OCI-LY1 (cell line): ENCODE measurements around the gene IGF2BP2.
"Not testable (repeated sequence)": the region's sequence is repeated elsewhere in the genome, so short reads cannot be mapped to it uniquely, and the experiment has no call there.

Experiments used
- H2AFZ ChIP-seq: fragments of 200-600 bp; sonication (generic), shearing (Covaris generic); 2 replicates; pipeline ENCODE4 v1.6.0; 2014; ENCODE audit warnings: antibody characterized with exemption, mild to moderate bottlenecking, low read length
- H3F3A ChIP-seq: fragments of 200-600 bp; sonication (generic), shearing (Covaris generic); 2 replicates; pipeline ENCODE4 v1.6.0; 2014; ENCODE audit warnings: mild to moderate bottlenecking, antibody characterized with exemption, low read length, moderate library complexity; ENCODE audit not compliant: insufficient read depth
- H3K27ac ChIP-seq: fragments of 200-600 bp; sonication (generic); 2 replicates; pipeline ENCODE4 v1.5.1; 2014; ENCODE audit warnings: low read length, mixed run types, mild to moderate bottlenecking, low read depth; ENCODE audit not compliant: poor library complexity, severe bottlenecking
- H3K27me3 ChIP-seq: fragments of 200-600 bp; sonication (generic); 2 replicates; pipeline ENCODE4 v1.6.0; 2014; ENCODE audit warnings: antibody characterized with exemption, mild to moderate bottlenecking, low read length, moderate library complexity; ENCODE audit not compliant: insufficient read depth
- H3K36me3 ChIP-seq: fragments of 200-600 bp; sonication (generic); 2 replicates; pipeline ENCODE4 v1.6.1; 2014; ENCODE audit warnings: mild to moderate bottlenecking, antibody characterized with exemption, low read length, moderate library complexity, mixed read lengths; ENCODE audit not compliant: insufficient read depth
- H3K4me1 ChIP-seq: fragments of 200-600 bp; sonication (generic); 2 replicates; pipeline ENCODE4 v1.5.1; 2014; ENCODE audit warnings: mild to moderate bottlenecking, low read length, moderate library complexity; ENCODE audit not compliant: insufficient read depth, severe bottlenecking
- H3K4me2 ChIP-seq: fragments of 200-600 bp; sonication (generic), shearing (Covaris generic); 2 replicates; pipeline ENCODE4 v1.6.1; 2014; ENCODE audit warnings: low read length
- H3K4me3 ChIP-seq: fragments of 200-600 bp; sonication (generic); 2 replicates; pipeline ENCODE4 v1.5.1; 2014; ENCODE audit warnings: low read length, low read depth, mild to moderate bottlenecking, mixed read lengths; ENCODE audit not compliant: poor library complexity, severe bottlenecking
- H3K79me2 ChIP-seq: fragments of 200-600 bp; shearing (Covaris generic); 2 replicates; pipeline ENCODE4 v1.6.1; 2016; ENCODE audit warnings: mixed run types, low read length, mixed read lengths; ENCODE audit not compliant: insufficient read depth
- H3K9ac ChIP-seq: fragments of 200-600 bp; sonication (generic), shearing (Covaris generic); 2 replicates; pipeline ENCODE4 v1.6.1; 2014; ENCODE audit warnings: mild to moderate bottlenecking, low read length, mixed read lengths
- H3K9me2 ChIP-seq: fragments of 200-600 bp; sonication (generic), shearing (Covaris generic); 2 replicates; pipeline ENCODE4 v1.6.1; 2014; ENCODE audit warnings: low read depth, mild to moderate bottlenecking, low read length, mixed read lengths
- H3K9me3 ChIP-seq: fragments of 200-600 bp; shearing (Covaris generic); 2 replicates; pipeline ENCODE4 v1.6.1; 2014; ENCODE audit warnings: low read length, mixed read lengths
- H4K20me1 ChIP-seq: fragments of 200-600 bp; sonication (generic), shearing (Covaris generic); 2 replicates; pipeline ENCODE4 v1.6.0; 2016; ENCODE audit warnings: mild to moderate bottlenecking, low read length; ENCODE audit not compliant: insufficient read depth
- CTCF ChIP-seq: fragments of 200-600 bp; sonication (generic), shearing (Covaris generic); IDR thresholded peaks from 2 replicates; pipeline ENCODE4 v1.5.1; 2017; ENCODE audit warnings: mild to moderate bottlenecking, antibody characterized with exemption, low read length, moderate library complexity, mixed read lengths
- EZH2 ChIP-seq: fragments of 200-600 bp; sonication (generic), shearing (Covaris generic); IDR thresholded peaks from 2 replicates; pipeline ENCODE4 v1.8.0; 2017; ENCODE audit warnings: borderline replicate concordance, mixed run types, mild to moderate bottlenecking, antibody characterized with exemption, low read length, moderate library complexity, mixed read lengths

Gene IGF2BP2

GRCh38 chr3:185702262-185703225, 122.3 kb downstream of the IGF2BP2 start:
- Histone ChIP-seq H3K9ac (no peak overlapping the region), H4K20me1 (no peaks in the 10 kb centered on the region), H3F3A (no peaks in the 10 kb centered on the region), H3K4me1 (no peaks in the 10 kb centered on the region), H3K9me2 (no peaks in the 10 kb centered on the region), H3K9me3 (no peaks in the 10 kb centered on the region), H3K4me2 (no peak overlapping the region), H2AFZ (no peak overlapping the region), H3K79me2 (no peaks in the 10 kb centered on the region), H3K4me3 (no peak overlapping the region), H3K27ac (no peak overlapping the region), H3K36me3 (no peaks in the 10 kb centered on the region), H3K27me3 (no peaks in the 10 kb centered on the region; the same call in 1 of the 2 replicates)
- TF ChIP-seq EZH2 = no peak
- no peak for TF ChIP-seq CTCF

GRCh38 chr3:185701611-185702261, 123.1 kb downstream of the IGF2BP2 start:
- no peaks in the 10 kb centered on the region for H3K79me2 ChIP-seq
- H3K27ac ChIP-seq = no peak overlapping the region
- no peak overlapping the region for H3K4me3 ChIP-seq
- no peaks in the 10 kb centered on the region for H3K4me1 ChIP-seq
- H2AFZ ChIP-seq = no peak overlapping the region
- no peaks in the 10 kb centered on the region for H3F3A ChIP-seq
- H3K9me2 ChIP-seq = no peaks in the 10 kb centered on the region
- TF ChIP-seq CTCF = no peak
- TF ChIP-seq EZH2 = no peak
- no peak overlapping the region for H3K4me2 ChIP-seq
- H3K36me3 ChIP-seq = no peaks in the 10 kb centered on the region
- peaks cover under 1% of the 10 kb centered on the region for H3K27me3 ChIP-seq
- H4K20me1 ChIP-seq = no peaks in the 10 kb centered on the region
- no peak overlapping the region for H3K9ac ChIP-seq
- H3K9me3 ChIP-seq = no peaks in the 10 kb centered on the region

GRCh38 chr3:185699927-185700326, 124.9 kb downstream of the IGF2BP2 start:
- H3K4me3 ChIP-seq = no peak overlapping the region
- no peak overlapping the region for H3K4me2 ChIP-seq

GRCh38 chr3:185697228-185697627, 127.6 kb downstream of the IGF2BP2 start:
- H3K9me3 ChIP-seq, H3K27me3 ChIP-seq, H3F3A ChIP-seq, H3K9ac ChIP-seq, H3K4me3 ChIP-seq, H3K79me2 ChIP-seq, H3K9me2 ChIP-seq, H4K20me1 ChIP-seq, H3K4me1 ChIP-seq, H3K36me3 ChIP-seq, H2AFZ ChIP-seq, H3K27ac ChIP-seq, H3K4me2 ChIP-seq: not testable (repeated sequence)

More at GRCh38 chr3:185699927-185700326, 124.9 kb downstream of the IGF2BP2 start:
- Histone ChIP-seq H3K36me3 (no peaks in the 10 kb centered on the region), H3K4me1 (no peaks in the 10 kb centered on the region), H4K20me1 (no peaks in the 10 kb centered on the region), H3K9ac (no peak overlapping the region), H3K27me3 (peaks cover 3% of the 10 kb centered on the region), H3K79me2 (no peaks in the 10 kb centered on the region), H3K27ac (no peak overlapping the region), H3K9me3 (no peaks in the 10 kb centered on the region), H2AFZ (no peak overlapping the region), H3F3A (no peaks in the 10 kb centered on the region), H3K9me2 (no peaks in the 10 kb centered on the region)
- TF ChIP-seq EZH2 (no peak), CTCF (no peak)
